H1 (cell line): Measurements from ENCODE around the gene LRRC40. TPM values are rescaled to one million over a fixed set of nuclear protein-coding genes. Genes with fewer than 3 reads are reported as not detected.

ENCODE experiments used
- CTCF ChIA-PET: fragments of 300-600 bp; sonication (Branson Sonifier 250); formaldehyde crosslinking; loops from one replicate; lab custom pipeline; 2021; ENCODE audit not compliant: partially characterized antibody; lab: Charles Lee
- POLR2A ChIA-PET: fragments of 300-600 bp; sonication (Branson Sonifier 250); formaldehyde crosslinking; loops from one replicate; lab custom pipeline; 2021; ENCODE audit warnings: inconsistent platforms; ENCODE audit not compliant: partially characterized antibody; lab: Charles Lee
- DNase-seq, 2 experiments: peaks; one replicate each; pipeline versions ENCODE4 v3.0.0 to v3.0.0-alpha.2; 2010 to 2022; ENCODE audit warnings: low spot score in 2 of 2, low read depth in 1 of 2, mixed read lengths in 1 of 2
- FAIRE-seq: peaks from 2 replicates; lab custom pipeline; 2011; peaks lifted over from hg19 to GRCh38; lab: Jason Lieb, UNC
- H2AFZ ChIP-seq: 2 replicates; pipeline ENCODE4 v1.8.1; 2012; ENCODE audit warnings: low read length, inconsistent platforms
- H2AK5ac ChIP-seq: 2 replicates; pipeline ENCODE4 v1.6.1; 2013; ENCODE audit warnings: low read depth, low read length
- H2BK120ac ChIP-seq: replicated peaks from 2 replicates; pipeline ENCODE3; 2013; ENCODE audit warnings: low read depth, low read length, inconsistent platforms
- H2BK12ac ChIP-seq: 2 replicates; pipeline ENCODE4 v1.6.1; 2013; ENCODE audit warnings: low read depth, low read length
- H2BK15ac ChIP-seq: 2 replicates; pipeline ENCODE4 v1.6.1; 2013; ENCODE audit warnings: low read length
- H2BK20ac ChIP-seq: 2 replicates; pipeline ENCODE4 v1.6.1; 2013; ENCODE audit warnings: low read length
- H2BK5ac ChIP-seq: 2 replicates; pipeline ENCODE4 v1.6.1; 2013; ENCODE audit warnings: low read depth, low read length
- H3K14ac ChIP-seq: 2 replicates; pipeline ENCODE4 v1.6.1; 2013; ENCODE audit warnings: inconsistent platforms; ENCODE audit not compliant: insufficient read length
- H3K18ac ChIP-seq: 2 replicates; pipeline ENCODE4 v1.6.1; 2013; ENCODE audit warnings: low read length; ENCODE audit errors: extremely low read depth
- H3K23ac ChIP-seq: 2 replicates; pipeline ENCODE4 v1.6.1; 2013; ENCODE audit warnings: inconsistent platforms; ENCODE audit not compliant: insufficient read length
- H3K23me2 ChIP-seq: 2 replicates; pipeline ENCODE4 v1.6.1; 2013; ENCODE audit warnings: low read depth, low read length
- H3K27ac ChIP-seq: 2 replicates; pipeline ENCODE4 v1.6.1; 2011; ENCODE audit warnings: low read depth, low read length, inconsistent platforms
- H3K27me3 ChIP-seq, 4 experiments: replicated peaks in 1 of 4; 1 replicate in 1 of 4; 2 replicates in 3 of 4; pipeline versions ENCODE4 v1.6.1 to v1.8.1; 2011 to 2013; ENCODE audit warnings: low read length in 3 of 4, mild to moderate bottlenecking in 3 of 4, inconsistent platforms in 2 of 4, mixed read lengths in 2 of 4, moderate library complexity in 1 of 4; ENCODE audit not compliant: control insufficient read depth in 3 of 4, insufficient read depth in 3 of 4; ENCODE audit errors: extremely low read depth in 1 of 4
- H3K36me3 ChIP-seq, 4 experiments: 2 replicates each; pipeline versions ENCODE4 v1.6.1 to v1.8.1; 2011 to 2013; ENCODE audit warnings: mild to moderate bottlenecking in 4 of 4, low read length in 3 of 4, moderate library complexity in 2 of 4, control low read depth in 1 of 4, inconsistent platforms in 1 of 4; ENCODE audit not compliant: insufficient read depth in 4 of 4, control insufficient read depth in 2 of 4
- H3K4ac ChIP-seq: replicated peaks from 2 replicates; pipeline ENCODE3; 2013; ENCODE audit warnings: low read length, low read depth, mixed read lengths, inconsistent platforms; ENCODE audit not compliant: insufficient read length
- H3K4me1 ChIP-seq, 4 experiments: replicated peaks in 1 of 4; 1 replicate in 1 of 4; 2 replicates in 3 of 4; pipeline versions ENCODE4 v1.6.1 to v1.8.1; 2011 to 2013; ENCODE audit warnings: low read length in 3 of 4, inconsistent platforms in 2 of 4, mixed read lengths in 1 of 4; ENCODE audit not compliant: insufficient read depth in 4 of 4, control insufficient read depth in 3 of 4
- H3K4me2 ChIP-seq, 2 experiments: 2 replicates each; pipeline versions ENCODE4 v1.6.1 to v1.8.1; 2011 to 2013; ENCODE audit warnings: low read depth in 2 of 2, low read length in 2 of 2, control low read depth in 1 of 2, inconsistent platforms in 1 of 2, mild to moderate bottlenecking in 1 of 2; ENCODE audit not compliant: insufficient read depth in 1 of 2
- H3K4me3 ChIP-seq, 4 experiments: fragments of 200-600, 300-600 bp in 1 of 4; sonication (generic), shearing (Covaris generic), sonication (Bioruptor Twin) in 1 of 4; 2 replicates each; pipeline versions ENCODE4 v1.5.1 to v1.8.1; 2011 to 2016; ENCODE audit warnings: low read length in 4 of 4, low read depth in 3 of 4, control low read depth in 2 of 4, inconsistent platforms in 2 of 4, mild to moderate bottlenecking in 2 of 4, mixed read lengths in 1 of 4, moderate library complexity in 1 of 4; ENCODE audit not compliant: insufficient read depth in 2 of 4; ENCODE audit errors: extremely low read depth in 1 of 4
- H3K56ac ChIP-seq: replicated peaks from 2 replicates; pipeline ENCODE3; 2013; ENCODE audit warnings: low read depth, mild to moderate bottlenecking, mixed read lengths, low read length, inconsistent platforms; ENCODE audit not compliant: insufficient read length
- H3K79me1 ChIP-seq: 2 replicates; pipeline ENCODE4 v1.6.1; 2013; ENCODE audit warnings: low read depth, low read length, control low read depth
- H3K79me2 ChIP-seq, 2 experiments: 2 replicates each; pipeline versions ENCODE4 v1.6.1 to v1.8.1; 2012 to 2013; ENCODE audit warnings: low read length in 2 of 2, mild to moderate bottlenecking in 2 of 2, inconsistent platforms in 1 of 2; ENCODE audit not compliant: insufficient read depth in 2 of 2, control insufficient read depth in 1 of 2
- H3K9ac ChIP-seq, 4 experiments: replicated peaks in 1 of 4; 1 replicate in 1 of 4; 2 replicates in 3 of 4; pipeline versions ENCODE4 v1.6.1 to v1.8.1; 2011 to 2013; ENCODE audit warnings: low read depth in 3 of 4, low read length in 3 of 4, control low read depth in 2 of 4, mild to moderate bottlenecking in 2 of 4, moderate library complexity in 2 of 4, inconsistent platforms in 1 of 4; ENCODE audit errors: extremely low read depth in 1 of 4
- H3K9me3 ChIP-seq, 2 experiments: 2 replicates each; pipeline versions ENCODE4 v1.6.1 to v1.8.1; 2012 to 2013; ENCODE audit warnings: mild to moderate bottlenecking in 2 of 2, moderate library complexity in 2 of 2, control low read depth in 1 of 2, inconsistent platforms in 1 of 2, low read depth in 1 of 2, low read length in 1 of 2, mixed read lengths in 1 of 2; ENCODE audit not compliant: insufficient read depth in 2 of 2
- H4K20me1 ChIP-seq, 2 experiments: replicated peaks in 1 of 2; 2 replicates each; pipeline versions ENCODE3 to v1.8.1; 2011 to 2013; ENCODE audit warnings: inconsistent platforms in 2 of 2, low read length in 2 of 2, mild to moderate bottlenecking in 1 of 2; ENCODE audit not compliant: insufficient read depth in 2 of 2, control insufficient read depth in 1 of 2
- H4K5ac ChIP-seq: 2 replicates; pipeline ENCODE4 v1.6.1; 2013; ENCODE audit warnings: low read length, low read depth, mixed read lengths, inconsistent platforms; ENCODE audit not compliant: insufficient read length
- H4K8ac ChIP-seq: 2 replicates; pipeline ENCODE4 v1.8.0; 2013; ENCODE audit warnings: mild to moderate bottlenecking, moderate library complexity, low read length, inconsistent platforms; ENCODE audit not compliant: insufficient read depth; ENCODE audit errors: extremely low read depth
- H4K91ac ChIP-seq: replicated peaks from 2 replicates; pipeline ENCODE3; 2013; ENCODE audit warnings: low read length, mixed read lengths, inconsistent platforms; ENCODE audit not compliant: insufficient read length
- JUN ChIP-seq: IDR thresholded peaks from 2 replicates; pipeline ENCODE4 v1.6.1; 2011; ENCODE audit warnings: low read depth, mild to moderate bottlenecking, improper control_type of control experiment, low read length
- RAD21 ChIP-seq, 2 experiments: IDR thresholded peaks in 1 of 2; conservative IDR thresholded peaks in 1 of 2; 2 replicates each; pipeline ENCODE4 v1.6.1; 2011; ENCODE audit warnings: low read depth in 2 of 2, low read length in 2 of 2, improper control_type of control experiment in 1 of 2, inconsistent platforms in 1 of 2, mild to moderate bottlenecking in 1 of 2, moderate library complexity in 1 of 2
- WGBS, 2 experiments: shearing (Covaris generic) in 1 of 2; methylation state at CpG; one replicate each; pipeline versions ENCODE4 v1.1.6 to v1.1.7; 2013 to 2015; ENCODE audit warnings: low lambda C conversion rate in 2 of 2, mixed read lengths in 2 of 2, inconsistent platforms in 1 of 2, low coverage in 1 of 2, missing lambda C conversion rate in 1 of 2; ENCODE audit not compliant: insufficient replicate concordance in 2 of 2, insufficient coverage in 1 of 2, insufficient read length in 1 of 2; ENCODE audit errors: extremely low coverage in 1 of 2, missing lambda C conversion rate in 1 of 2; 5-methylcytosine and 5-hydroxymethylcytosine counted together
- polyA plus RNA-seq, 7 experiments: library from polyadenylated mRNA; depleted of rRNA in 3 of 7; stranded (reverse) in 5 of 7; unstranded in 2 of 7; fragments of >200 nt in 5 of 7; fragments of 200-250 nt in 2 of 7; gene quantifications; 1 replicate in 5 of 7; 2 replicates in 1 of 7; 4 replicates in 1 of 7; pipeline versions ENCODE4 v1.2.1 to v1.2.3, GENCODE V29; 2011 to 2013; ENCODE audit warnings: missing spikeins in 2 of 7, mixed read lengths in 2 of 7
- total RNA-seq: library from RNA; stranded (reverse); fragmentation: NEBNext Ultra II Directional; extraction: Animal tissue kit (Norgen Biotek cat#: 25700); gene quantifications from 2 replicates; pipeline ENCODE4 v1.2.1, GENCODE V29; 2021

Gene LRRC40
- total and polyA plus RNA-seq, 2 of the 8 experiments (the other 6 are each of a cell fraction or from before 2014, with no cell fraction given), result 13.4 to 30.8 TPM

DNA sequence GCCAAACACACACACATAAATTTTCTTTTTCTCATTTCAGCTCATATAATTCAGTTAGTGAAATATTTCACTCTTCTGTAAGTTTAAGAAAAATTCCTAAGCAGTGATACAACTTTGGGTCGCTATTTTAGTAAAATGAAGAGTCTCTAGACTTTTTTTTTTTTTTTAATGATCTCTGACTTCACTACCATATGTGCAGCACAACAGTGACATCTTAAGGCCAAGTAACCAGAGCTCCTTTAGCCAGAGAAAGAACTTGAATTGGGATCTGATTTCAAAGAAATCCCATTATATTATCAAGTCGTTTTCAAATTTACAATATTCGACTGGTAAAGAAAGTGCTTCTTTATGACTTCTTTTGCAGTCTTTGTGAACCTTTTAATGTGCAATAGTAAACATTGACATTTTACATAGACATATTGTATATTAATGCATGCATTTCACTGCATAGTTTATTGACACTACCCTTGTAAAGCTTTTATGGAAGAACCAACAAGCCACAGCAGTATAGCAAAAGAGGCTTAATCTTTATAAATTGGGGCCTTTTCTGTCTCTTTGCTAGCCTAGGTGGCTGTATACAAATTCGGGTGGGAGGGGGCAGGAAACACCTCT, 62.2 kb downstream of the LRRC40 start:
- no peak overlapping the region for H3K9ac ChIP-seq
- POLR2A ChIA-PET, result interaction anchor here (0.7 kb wide), 1 partner anchor 267 kb away, joined by 3 read pairs; no protein-coding TSS in a partner anchor

More for the DNA sequence above, 62.2 kb downstream of the LRRC40 start:
- Histone ChIP-seq H3K23ac (no peak overlapping the region), H2BK12ac (no peak overlapping the region), H4K20me1 (no peaks in the 10 kb centered on the region), H2BK5ac (no peak overlapping the region), H3K4me3 (no peak overlapping the region), H3K4me2 (no peak overlapping the region), H3K79me2 (no peaks in the 10 kb centered on the region), H3K14ac (no peak overlapping the region), H3K4me1 (no peaks in the 10 kb centered on the region; a peak in 1 of 7 replicates), H2BK15ac (no peak overlapping the region), H4K8ac (no peak overlapping the region), H3K56ac (no peak overlapping the region), H2BK20ac (no peak overlapping the region), H4K5ac (no peak overlapping the region), H3K27me3 (no peaks in the 10 kb centered on the region), H2AK5ac (no peak overlapping the region), H3K23me2 (no peaks in the 10 kb centered on the region), H2BK120ac (no peak overlapping the region), H3K79me1 (no peaks in the 10 kb centered on the region), H3K4ac (no peak overlapping the region), H3K27ac (no peak overlapping the region), H3K36me3 (peaks cover 0 to 12% (median 0%) of the 10 kb centered on the region in 4 experiments; a peak in 2 of 8 replicates), H3K9me3 (no peaks in the 10 kb centered on the region), H3K18ac (no peak overlapping the region), H4K91ac (no peak overlapping the region), H2AFZ (no peak overlapping the region)
- DNase-seq (no peak), FAIRE-seq (no peak)
- CTCF ChIA-PET, result interaction anchor here (0.6 to 3.5 kb wide), 18 partner anchors 9 to 1024 kb away, joined by 3 to 31 read pairs (median 3); no protein-coding TSS in a partner anchor
- TF ChIP-seq RAD21 (IDR thresholded peaks at IDR 0.05 in 1 of 2, conservative IDR thresholded peaks at IDR 0.05 in 1 of 2; ENCODE audit: low read depth in 2 of 2, low read length in 2 of 2) (peak; percentile 36 to 47; a peak in 3 of 4 replicates), JUN (no peak)
- WGBS, 2 experiments, result 76% methylated on average over 4 of the region's 4 CpGs; no CpG with 5 or more reads in 1 of the 2 experiments
